Measurements from ENCODE around the gene SGIP1.

SGIP1 gene

DNA sequence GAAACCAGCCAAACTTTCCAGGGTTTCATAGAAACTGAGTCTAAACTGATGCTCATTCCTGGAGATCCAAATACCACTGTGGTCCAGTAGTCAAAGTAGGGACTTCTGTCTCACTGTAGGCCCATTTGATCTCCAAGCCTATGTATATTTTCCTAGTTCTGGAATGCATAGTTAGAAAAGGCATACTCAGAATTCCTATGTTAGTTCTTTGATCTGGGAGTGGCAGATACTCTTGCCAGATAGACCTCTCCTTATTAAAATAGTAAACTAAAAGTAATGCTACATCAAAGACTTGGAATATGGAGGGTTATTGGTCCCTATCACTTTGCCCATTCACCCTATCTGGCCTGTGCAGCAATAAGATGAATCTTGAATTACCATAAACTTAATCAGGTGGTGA is 10.4 kb upstream of the SGIP1 start:
- DNase-seq (ENCODE audit: low read depth in 2 of 2) = no peak

- no peak for DNase-seq (ENCODE audit: low read depth in 2 of 2)
Observed at GRCh38 chr1:66525086-66525485, 8.9 kb upstream of the SGIP1 start.

- no peak for DNase-seq (ENCODE audit: low read depth in 2 of 2)
Observed at GRCh38 chr1:66526036-66526435, 7.9 kb upstream of the SGIP1 start.

DNA sequence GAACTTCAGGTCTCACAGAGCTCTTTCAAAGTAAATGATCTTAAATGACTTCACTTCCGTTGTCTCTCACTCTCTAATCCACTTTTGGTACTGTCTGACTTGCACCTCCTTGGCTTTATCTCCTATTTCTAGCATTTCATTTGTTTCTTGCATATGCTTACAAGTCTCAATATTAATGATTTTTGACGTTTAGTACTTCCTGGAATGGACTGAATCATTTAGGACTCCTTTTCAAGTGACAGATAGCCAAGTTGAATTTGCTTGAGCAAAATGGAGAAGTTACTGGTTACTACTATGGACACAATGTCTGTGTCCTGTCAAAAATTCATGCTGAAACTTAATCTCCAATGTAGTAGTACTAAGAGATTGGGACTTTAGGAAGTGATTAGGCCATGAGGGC is 7.0 kb upstream of the SGIP1 start:
- no peak for DNase-seq (ENCODE audit: low read depth in 2 of 2)

DNA sequence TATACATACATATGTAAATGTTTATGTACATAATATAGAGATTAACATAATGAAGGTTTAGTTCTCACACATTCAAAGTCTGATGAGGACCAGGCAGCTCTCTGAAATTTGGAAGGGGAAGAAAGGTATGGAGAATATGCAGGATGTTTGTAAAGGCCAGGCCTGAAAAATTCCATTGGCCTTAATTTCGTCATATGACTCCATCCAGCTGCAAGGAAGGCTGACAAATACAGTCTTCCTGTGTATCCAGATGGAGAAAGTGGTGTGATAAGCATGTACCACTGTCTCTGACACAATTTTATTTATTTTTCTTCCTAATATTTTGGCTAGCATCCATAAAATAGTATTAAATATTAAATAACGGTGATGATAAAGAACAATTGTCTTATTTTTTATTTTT is 6.3 kb upstream of the SGIP1 start:
- no peak for DNase-seq (ENCODE audit: low read depth in 2 of 2)

DNA sequence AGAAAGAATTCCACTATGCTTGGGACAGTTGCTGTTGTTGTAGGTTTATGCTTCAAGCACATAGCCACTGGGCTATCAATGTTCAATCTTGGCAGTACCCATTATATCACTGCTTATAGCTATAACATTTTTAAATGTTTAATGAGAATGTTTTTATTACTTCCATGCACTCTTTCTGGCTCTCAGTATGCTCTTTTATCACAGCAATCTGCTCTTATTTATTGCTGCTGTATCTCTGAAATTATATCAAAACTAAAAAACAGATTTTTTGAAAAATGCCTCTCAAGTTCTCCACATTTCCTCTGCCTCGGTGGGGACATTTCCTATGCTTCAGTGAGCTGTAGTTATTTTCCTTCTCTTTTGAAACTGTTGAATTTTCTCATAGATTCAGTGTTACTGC is 5.4 kb upstream of the SGIP1 start:
- no peak for DNase-seq (ENCODE audit: low read depth in 2 of 2)

DNA sequence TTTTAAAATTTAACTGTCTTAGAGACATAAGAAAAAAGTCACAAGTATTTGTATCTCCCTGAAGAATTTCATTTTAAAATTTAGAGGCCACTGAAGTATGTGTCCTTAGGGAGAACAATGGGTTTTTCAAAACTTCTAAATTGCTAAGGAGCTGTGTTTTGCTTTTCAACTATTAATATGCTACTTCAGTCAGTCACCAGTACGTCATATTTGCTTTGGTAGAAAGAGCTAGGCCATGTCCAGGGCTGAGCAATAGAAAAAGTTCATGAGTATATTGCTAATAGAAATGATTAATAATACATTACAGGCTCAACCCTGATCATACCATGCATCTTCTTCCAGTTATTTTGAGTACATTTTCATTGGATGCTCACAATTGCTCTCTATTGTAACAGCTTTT is 1.7 kb upstream of the SGIP1 start:
- DNase-seq (ENCODE audit: low read depth in 2 of 2) = no peak

DNA sequence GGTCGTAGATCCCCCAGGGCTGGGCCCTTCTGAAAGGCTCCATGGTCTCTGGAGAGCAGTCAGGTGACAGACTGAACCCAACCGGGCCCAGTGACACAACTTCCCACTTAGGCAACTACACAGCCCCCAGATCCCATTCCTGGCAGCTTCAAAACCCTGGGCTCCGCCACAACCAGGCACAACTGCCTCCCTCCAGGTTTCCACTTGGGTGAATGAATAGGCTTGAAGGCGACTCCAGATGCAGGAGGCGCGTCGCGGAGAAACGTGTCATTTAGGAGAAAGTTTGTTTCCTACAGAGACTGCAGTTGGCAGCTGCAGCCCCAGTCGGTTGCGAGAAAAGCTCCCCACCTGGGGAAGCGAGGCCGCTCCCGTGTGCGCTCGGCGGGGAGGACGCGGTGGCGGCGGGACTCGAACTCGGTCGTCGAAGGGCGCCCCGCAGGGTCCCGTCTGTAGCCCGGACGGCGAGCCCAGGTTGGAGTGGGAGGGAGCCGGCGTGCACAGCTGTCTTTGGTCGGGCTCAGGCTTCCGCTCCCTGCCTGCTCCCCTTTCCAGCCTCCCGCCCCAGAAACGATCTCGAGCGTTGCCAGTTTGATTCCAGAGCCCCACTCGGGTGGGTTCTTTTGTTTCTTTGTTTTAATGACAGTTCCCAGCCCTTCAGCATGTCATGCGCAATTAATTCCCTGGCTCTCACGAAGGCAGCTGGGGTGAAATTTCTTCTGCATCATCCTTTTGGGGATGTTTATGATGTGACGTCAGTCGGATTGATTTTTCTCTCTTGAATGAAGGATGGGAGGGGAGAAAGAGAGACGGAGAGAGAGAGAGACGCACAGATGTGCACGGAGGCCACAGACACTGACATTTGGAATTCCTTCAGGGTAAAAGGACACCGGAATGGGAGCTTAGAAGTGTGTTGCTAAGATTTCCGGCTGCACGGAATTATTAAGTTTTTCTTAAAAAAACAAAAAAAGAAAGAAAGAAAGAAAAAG is 862 bp upstream of the SGIP1 start:
- DNase-seq (ENCODE audit: low read depth in 2 of 2) = no peak

GRCh38 chr1:66535061-66535460 is 1.1 kb downstream of the SGIP1 start:
- DNase-seq (ENCODE audit: low read depth in 2 of 2) = no peak

- DNase-seq (ENCODE audit: low read depth in 2 of 2) = no peak
Observed at GRCh38 chr1:66535853-66536252, 1.9 kb downstream of the SGIP1 start.

DNA sequence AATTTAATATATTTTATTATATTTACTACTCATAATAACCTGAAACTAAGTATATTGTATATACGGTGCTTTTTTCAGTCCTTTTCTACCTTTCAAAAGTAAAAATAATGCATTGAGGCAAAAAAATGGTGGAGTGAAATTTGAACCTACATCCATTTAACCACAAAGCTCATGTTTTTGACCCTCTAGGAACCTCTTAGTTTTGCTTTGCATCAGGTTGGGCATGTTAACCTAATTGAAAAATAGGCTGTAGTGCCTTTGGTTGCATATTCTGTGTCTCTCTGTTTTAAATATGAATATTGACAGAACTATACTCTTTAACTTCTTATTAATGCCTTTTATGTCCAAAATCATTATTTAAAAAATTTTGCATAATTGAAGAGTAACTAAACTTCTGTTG is 3.8 kb downstream of the SGIP1 start:
- no peak for DNase-seq (ENCODE audit: low read depth in 2 of 2)

DNA sequence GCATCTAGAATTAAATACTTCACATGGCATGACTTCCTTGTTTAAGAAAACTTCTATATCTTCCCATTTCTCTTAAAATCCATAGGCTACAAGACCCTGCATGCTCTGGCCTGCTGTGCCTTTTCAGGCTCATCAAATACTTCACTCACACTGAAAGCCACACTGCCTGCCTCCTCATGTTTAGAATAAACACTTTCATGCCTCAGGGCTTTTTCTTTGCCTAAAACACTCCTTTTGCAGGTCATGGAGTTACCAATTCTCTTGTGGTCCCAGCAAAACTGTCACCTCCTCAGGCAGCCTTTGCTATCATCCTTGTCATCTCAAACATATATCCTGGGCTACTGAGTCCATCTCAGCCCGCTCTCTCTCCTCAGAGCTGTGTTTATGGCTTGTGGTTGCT is 5.5 kb downstream of the SGIP1 start:
- no peak for DNase-seq (ENCODE audit: low read depth in 2 of 2)

DNA sequence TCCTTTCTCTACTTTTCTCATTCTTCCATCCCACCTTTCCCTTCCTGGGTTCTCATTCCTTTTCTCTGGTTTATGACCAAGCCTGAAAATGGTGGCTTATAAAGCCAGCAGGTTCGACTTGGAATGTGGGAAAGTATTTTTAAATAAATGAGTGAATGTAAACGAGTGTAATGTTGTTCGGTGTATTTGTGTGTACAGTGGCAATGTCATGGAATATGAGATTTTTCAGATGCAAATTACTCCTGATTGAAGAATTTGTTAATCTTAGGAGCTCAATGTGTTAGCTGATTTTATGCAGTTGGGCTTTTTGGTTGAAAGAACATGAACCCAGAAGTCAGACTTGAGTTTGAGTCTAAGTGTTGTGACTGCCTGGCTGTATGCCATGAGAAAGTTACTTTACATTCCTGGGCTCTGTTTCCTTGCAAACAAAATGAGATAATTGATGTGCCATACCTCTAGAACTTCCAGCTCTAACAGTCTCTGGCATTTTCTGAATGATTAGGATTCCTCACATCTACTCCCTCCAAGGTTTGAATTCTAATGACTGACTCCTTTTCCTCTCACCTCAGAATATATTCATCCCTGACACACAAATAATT is 6.6 kb downstream of the SGIP1 start:
- DNase-seq (ENCODE audit: low read depth in 2 of 2) = no peak

DNA sequence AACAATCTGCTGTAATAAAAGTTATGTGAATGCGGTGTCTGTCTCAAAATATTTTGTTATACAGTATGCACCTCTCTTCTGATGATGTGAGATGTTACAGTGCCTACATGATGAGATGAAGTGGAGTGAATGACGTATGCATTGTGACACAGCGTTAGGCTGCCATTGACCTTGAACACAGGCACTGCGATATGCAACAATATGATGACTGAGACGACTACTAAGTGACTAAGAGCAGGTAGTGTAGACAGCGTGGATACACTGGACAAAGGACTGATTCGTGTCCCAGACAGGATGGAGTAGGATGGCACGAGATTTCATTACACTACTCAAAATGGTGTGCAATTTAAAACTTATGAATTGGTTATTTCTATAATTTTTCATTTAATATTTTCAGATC is 8.4 kb downstream of the SGIP1 start:
- DNase-seq (ENCODE audit: low read depth in 2 of 2) = no peak

DNA sequence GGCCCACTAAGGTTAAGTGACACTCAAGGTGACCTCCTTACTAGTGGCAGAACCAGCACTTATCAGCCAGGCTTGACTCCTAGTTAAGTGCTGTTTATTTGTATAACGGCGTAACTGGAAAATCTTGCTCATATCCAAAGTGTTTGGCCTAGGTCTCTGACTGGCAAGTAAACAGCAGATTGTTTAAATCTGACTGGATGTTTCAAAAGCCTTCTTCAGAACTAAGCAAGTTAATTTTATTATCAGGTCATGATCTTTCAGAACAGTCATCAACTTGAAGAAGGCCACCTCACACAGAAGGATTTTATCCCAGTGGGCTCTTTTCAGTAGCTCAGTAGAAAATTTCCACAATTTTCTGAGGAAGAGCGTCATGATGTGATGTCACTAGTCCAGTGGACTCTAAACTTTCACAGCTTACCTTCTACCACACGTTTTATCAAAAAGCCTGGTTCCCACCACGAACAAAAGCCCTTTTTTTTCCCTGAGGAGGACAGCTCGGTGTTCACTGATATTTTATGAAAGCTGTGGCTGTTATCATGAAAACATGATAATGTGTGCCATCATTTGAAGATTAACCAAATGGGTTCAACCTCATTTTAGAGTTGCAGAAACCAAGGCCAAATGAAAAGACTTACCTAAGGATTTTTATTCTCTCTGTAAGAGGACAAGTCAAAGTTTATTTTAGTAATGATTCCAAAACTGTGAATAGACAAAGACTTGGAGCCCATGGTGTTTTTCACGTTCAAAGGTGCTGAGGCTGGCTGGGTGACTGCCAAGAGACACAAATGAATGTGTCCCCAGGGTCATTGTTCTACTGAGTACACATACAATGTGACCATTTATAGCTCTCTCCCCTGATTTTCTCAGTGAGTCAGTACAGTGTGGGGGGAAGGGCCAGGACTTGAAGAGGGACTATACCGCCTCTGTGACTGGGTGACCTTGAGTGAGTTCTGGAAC is 9.1 kb downstream of the SGIP1 start:
- no peak for DNase-seq (ENCODE audit: low read depth in 2 of 2)

GRCh38 chr1:66546047-66546810 is 12.3 kb downstream of the SGIP1 start:
- DNase-seq (ENCODE audit: low read depth in 2 of 2) = no peak

GRCh38 chr1:66549017-66549416 is 15.1 kb downstream of the SGIP1 start:
- no peak for DNase-seq (ENCODE audit: low read depth in 2 of 2)

DNA sequence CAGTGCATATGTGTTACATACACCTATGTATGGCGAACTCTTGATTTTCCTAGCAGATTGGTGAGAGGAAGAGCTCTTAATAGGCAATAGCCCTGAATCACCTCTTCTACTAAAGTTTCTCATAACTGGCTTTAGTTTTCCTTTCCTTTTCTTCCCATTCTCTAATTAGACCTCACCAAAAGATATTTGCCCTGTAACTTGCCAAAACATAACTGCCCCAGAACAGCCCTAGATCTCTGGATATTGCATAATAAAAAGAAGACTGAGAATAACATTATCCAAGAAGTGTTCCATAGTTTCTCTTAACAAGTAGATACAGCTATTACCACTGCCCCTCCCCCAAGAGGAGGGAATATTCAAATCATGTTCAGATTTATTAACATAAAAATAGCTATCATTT is 16.3 kb downstream of the SGIP1 start:
- DNase-seq (ENCODE audit: low read depth in 2 of 2) = no peak

- DNase-seq (ENCODE audit: low read depth in 2 of 2) = no peak
Observed at GRCh38 chr1:66552287-66552686, 18.3 kb downstream of the SGIP1 start.

DNA sequence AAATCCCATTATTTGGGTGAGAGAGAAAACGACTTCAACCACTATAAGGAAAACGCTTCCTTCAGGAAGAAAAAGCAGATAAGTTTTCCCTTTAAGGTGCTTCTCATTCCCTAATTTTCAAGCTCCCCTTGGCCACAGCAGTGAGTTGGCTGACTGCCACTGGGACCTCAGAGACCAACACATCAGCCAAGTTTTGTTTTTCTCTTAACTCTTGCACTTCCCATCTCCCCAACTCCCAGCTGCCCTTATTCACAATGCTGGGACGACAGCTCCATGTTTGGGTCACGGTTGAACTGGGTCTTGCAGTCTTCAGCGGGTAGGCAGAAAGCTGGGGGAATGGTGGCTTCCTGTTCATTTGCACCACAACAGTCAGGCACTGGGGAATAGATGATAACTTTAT is 18.9 kb downstream of the SGIP1 start:
- DNase-seq (ENCODE audit: low read depth in 2 of 2) = no peak

GRCh38 chr1:66553846-66554245 is 19.9 kb downstream of the SGIP1 start:
- no peak for DNase-seq (ENCODE audit: low read depth in 2 of 2)

All from stimulated activated CD8-positive, alpha-beta memory T cell treated with anti-CD3 and anti-CD28 coated beads, Interleukin-7, amount 100 ng/mL, for 4 hours (primary cell).